AG10803 (cell line): Measurements from ENCODE around the gene INAVA.
A peak's percentile ranks its signal among the peaks of the same experiment; 100 is the strongest.
"Not testable (repeated sequence)": the region's sequence is repeated elsewhere in the genome, so short reads cannot be mapped to it uniquely, and the experiment has no call there.

Experiments
- DNase-seq: peaks from one replicate; pipeline ENCODE4 v3.0.0; 2010; ENCODE audit warnings: low read depth
- H3K4me3 ChIP-seq: 2 replicates; pipeline ENCODE4 v1.5.1; 2011; ENCODE audit warnings: mild to moderate bottlenecking, low read length, control low read depth
- TF ChIP-seq, protein P1 (sequence below): conservative IDR thresholded peaks from 2 replicates; pipeline ENCODE4 v1.5.1; 2011; ENCODE audit warnings: mild to moderate bottlenecking, low read length, control low read depth, inconsistent platforms

The INAVA gene

DNA sequence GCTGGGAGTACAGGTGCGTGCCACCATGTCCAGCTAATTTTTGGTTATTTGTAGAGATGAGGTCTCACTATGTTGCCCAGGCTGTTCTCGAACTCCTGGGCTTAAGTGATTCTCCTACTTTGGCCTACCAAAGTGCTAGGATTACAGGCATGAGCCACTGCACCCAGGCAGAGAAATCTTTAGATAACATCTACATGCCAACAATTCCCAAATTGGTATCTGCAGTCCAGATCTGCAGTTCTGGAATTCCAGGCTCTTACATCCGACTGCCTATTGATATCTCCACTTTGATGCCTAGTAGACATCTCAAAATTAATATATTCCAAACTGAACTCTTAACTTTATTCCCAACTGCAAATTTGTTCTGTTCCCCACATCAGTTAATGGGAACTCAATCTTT, 23.3 kb downstream of the INAVA start:
- no peak for DNase-seq
- TF ChIP-seq, protein P1, sequence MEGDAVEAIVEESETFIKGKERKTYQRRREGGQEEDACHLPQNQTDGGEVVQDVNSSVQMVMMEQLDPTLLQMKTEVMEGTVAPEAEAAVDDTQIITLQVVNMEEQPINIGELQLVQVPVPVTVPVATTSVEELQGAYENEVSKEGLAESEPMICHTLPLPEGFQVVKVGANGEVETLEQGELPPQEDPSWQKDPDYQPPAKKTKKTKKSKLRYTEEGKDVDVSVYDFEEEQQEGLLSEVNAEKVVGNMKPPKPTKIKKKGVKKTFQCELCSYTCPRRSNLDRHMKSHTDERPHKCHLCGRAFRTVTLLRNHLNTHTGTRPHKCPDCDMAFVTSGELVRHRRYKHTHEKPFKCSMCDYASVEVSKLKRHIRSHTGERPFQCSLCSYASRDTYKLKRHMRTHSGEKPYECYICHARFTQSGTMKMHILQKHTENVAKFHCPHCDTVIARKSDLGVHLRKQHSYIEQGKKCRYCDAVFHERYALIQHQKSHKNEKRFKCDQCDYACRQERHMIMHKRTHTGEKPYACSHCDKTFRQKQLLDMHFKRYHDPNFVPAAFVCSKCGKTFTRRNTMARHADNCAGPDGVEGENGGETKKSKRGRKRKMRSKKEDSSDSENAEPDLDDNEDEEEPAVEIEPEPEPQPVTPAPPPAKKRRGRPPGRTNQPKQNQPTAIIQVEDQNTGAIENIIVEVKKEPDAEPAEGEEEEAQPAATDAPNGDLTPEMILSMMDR, result no peak
- H3K4me3 ChIP-seq, result no peak overlapping the region

DNA sequence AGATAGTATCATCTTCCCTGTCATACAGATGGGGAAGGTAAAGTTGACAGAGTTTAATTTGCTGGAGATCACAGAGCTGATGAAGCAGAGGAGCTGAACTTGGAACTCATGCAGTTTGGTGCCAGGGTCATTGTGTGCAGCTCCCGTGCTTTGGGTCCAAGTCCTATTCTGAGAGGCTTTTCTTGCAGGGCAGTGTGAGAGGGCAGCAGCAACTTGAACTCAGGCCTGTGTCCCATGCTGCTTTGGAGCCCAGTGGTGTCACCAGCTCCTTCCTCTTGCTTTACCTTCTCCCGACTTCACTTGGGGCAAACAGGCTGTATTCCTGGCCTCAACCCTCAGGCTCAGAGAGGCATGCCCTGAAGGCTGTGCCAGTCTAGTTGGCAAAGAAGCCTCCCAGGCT, 24.7 kb downstream of the INAVA start:
- DNase-seq, result no peak
- H3K4me3 ChIP-seq, result no peak overlapping the region
- TF ChIP-seq, protein P1, result no peak

DNA sequence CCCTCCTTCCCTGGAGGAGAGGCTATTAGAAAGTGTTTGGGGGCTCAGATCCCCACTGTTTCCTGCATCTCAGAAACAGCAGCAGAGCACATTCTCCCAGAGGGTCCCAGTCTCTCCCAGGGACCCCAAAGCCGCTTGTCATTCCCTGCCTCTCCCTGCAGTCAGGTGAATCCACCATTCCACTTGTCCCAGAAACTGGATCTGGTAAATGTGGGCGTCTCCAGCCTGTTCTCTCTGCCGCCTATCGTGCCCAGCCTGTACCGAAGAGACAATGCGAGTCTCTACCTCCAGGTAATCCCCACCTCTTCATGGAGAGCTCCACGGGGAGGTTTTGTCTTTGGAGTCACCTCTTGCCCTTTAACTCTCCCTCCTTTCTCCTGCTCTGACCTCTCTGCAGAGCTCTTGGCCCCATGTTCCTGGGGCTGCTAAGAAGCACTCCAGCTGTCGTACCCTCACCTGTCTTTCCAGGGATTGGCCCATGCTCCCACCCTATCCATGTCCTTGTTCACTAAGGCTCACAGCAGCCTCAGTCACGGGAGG, 26.9 kb downstream of the INAVA start:
- no peak overlapping the region for H3K4me3 ChIP-seq
- DNase-seq, result no peak
- TF ChIP-seq, protein P1, result no peak

DNA sequence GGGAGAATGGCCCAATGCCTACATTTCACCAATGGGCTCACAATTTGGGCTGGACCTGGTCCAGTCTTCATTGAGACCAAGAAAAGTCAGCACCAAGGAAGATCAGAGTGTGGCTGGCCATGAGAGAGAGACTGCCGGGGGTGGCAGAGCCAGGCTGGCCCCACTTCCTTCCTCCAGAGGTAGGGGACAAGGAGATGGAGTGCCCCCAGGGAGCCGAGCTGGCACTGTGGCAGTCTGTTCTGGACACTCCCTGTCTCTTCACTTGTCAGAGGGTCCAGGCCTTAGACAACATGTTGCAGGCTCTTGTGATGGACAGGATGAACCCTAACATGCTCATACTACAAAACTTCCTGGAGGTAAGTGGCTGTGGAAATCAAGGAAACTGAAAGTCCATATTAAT, 27.7 kb downstream of the INAVA start:
- no peak overlapping the region for H3K4me3 ChIP-seq
- TF ChIP-seq, protein P1, result no peak
- no peak for DNase-seq

DNA sequence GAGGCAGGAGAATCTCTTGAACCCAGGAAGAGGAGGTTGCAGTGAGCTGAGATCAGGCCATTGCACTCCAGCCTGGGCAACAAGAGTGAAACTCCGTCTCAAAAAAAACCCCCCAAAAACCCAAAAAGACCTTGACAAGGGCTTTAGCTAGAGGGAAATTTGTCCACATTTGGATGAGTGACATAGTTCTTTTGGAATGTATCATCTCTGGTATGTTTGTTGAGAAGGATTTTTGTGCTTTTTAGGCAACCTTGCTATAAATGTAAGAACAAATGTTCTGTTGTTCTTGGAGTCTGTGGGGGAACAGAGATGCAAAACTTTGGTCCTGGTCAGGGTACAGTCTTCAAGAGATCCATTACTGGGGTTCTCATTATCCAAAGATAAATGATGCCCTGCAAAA, 28.9 kb downstream of the INAVA start:
- H3K4me3 ChIP-seq, result no peak overlapping the region
- DNase-seq, result peak; percentile 19
- TF ChIP-seq, protein P1, result no peak

DNA sequence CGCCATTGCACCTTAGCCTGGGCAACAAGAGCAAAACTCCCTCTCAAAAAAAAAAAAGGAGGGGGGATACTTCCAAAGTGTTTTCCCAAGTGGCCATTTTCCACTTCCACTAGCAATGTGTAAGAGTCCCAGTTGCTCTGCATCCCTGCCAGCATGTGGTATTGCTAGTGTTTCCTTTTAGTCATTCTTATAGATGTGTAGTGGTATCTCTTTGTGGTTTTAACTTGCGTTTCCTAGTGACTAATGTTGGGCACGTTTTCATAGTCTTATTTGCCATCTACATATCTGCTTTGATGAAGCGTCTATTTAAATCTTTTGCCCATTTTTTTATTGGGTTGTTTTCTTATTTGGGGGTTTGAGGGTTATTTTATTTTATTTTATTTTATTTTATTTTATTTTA, 31.1 kb downstream of the INAVA start:
- TF ChIP-seq, protein P1, result no peak
- DNase-seq, result peak; percentile 8
- no peak overlapping the region for H3K4me3 ChIP-seq

DNA sequence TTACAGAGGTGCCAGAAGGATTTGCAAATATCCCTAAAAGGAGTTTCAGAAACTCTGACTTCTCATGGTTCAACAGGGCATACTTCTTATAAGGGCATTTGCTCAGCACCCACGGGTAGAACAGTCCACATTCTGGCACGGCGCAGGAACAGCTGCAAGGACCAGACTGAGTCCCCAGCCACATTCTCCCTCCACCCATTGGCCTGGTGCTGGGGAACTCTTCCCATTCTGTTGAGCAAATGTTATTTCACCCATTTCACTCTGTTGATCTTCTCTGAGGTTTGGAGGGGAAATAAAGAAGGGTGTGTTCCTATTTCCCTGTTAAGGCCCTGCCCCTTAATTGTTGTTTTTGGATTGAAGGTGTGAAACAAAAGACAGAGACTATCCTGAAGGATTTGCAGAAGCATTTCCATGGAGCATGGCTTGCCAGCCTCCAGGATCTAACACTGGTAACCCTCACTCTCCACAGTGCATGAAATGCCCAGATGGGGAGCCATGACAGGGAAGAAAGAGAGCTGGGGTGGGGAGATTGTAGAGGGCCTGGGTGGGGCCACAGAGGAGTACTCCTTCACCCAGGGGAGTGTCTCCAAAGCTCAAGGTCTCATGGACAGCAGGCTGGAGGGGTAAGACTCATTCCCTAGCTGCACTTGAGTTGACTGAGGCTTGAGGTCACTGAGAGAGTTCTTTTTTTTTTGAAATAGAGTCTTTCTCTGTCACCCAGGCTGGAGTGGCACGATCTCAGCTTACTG, 35.0 kb downstream of the INAVA start:
- no peak overlapping the region for H3K4me3 ChIP-seq
- DNase-seq, result no peak
- TF ChIP-seq, protein P1, result no peak

DNA sequence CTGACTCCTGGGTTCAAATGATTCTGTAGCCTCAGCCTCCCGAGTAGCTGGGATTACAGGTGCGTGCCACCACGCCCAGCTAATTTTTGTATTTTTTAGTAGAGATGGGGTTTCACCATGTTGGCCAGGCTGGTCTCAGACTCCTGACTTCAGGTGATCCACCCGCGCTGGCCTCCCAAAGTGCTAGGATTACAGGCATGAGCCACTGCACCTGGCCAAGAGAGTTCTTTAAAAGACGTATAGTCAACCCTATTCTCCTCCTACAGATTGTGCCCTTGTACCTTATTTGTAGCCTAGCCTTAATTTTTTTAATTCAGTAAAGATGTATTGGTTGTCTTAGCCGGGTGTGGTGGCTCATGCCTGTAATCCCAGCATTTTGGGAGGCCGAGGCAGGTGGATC, 35.6 kb downstream of the INAVA start:
- H3K4me3 ChIP-seq, DNase-seq: not testable (repeated sequence)
